Endothelial cell of umbilical vein (primary cell): Measurements from ENCODE around the gene TMPRSS15. TPM values are rescaled to one million over a fixed set of nuclear protein-coding genes. Genes with fewer than 3 reads are reported as not detected.

ENCODE experiments used
- BruUV-seq: library from RNA; stranded (reverse); fragments of 400-500 nt; replicated peaks from 2 replicates; lab custom pipeline; 2021; lab: Mats Ljungman, UMichigan
- CTCF ChIA-PET: fragments of 300-600, 350-600 bp; sonication (Branson Sonifier 250); formaldehyde crosslinking; loops from one replicate; lab custom pipeline; 2021; ENCODE audit warnings: antibody characterized with exemption, inconsistent platforms; lab: Charles Lee
- POLR2A ChIA-PET: fragments of 300-600, 350-600 bp; sonication (Branson Sonifier 250); formaldehyde crosslinking; loops from one replicate; lab custom pipeline; 2021; ENCODE audit warnings: antibody characterized with exemption, inconsistent platforms; lab: Charles Lee
- DNase-seq: peaks from one replicate; pipeline ENCODE4 v3.0.0-alpha.2; 2011; ENCODE audit warnings: low read depth, low spot score
- FAIRE-seq: peaks from 2 replicates; lab custom pipeline; 2011; peaks lifted over from hg19 to GRCh38; lab: Jason Lieb, UNC
- H2AFZ ChIP-seq: 2 replicates; pipeline ENCODE4 v1.6.0; 2012; ENCODE audit warnings: low read depth, low read length, control low read depth, inconsistent platforms
- H3K27ac ChIP-seq: 2 replicates; pipeline ENCODE4 v1.5.1; 2011; ENCODE audit warnings: low read depth, mild to moderate bottlenecking, control low read depth, low read length, moderate library complexity; ENCODE audit not compliant: insufficient read depth
- H3K27me3 ChIP-seq, 2 experiments: 2 replicates each; pipeline versions ENCODE4 v1.6.0 to v1.6.1; 2011; ENCODE audit warnings: low read length in 2 of 2, mixed read lengths in 1 of 2; ENCODE audit not compliant: control insufficient read depth in 2 of 2, insufficient read depth in 2 of 2
- H3K36me3 ChIP-seq, 2 experiments: 2 replicates in 1 of 2; 3 replicates in 1 of 2; pipeline ENCODE4 v1.5.1; 2011; ENCODE audit warnings: low read length in 2 of 2, mild to moderate bottlenecking in 1 of 2, moderate library complexity in 1 of 2; ENCODE audit not compliant: control insufficient read depth in 2 of 2, insufficient read depth in 2 of 2; ENCODE audit errors: extremely low read depth in 1 of 2
- H3K4me1 ChIP-seq: 3 replicates; pipeline ENCODE4 v1.5.1; 2011; ENCODE audit warnings: mild to moderate bottlenecking, low read length; ENCODE audit not compliant: control insufficient read depth, insufficient read depth; ENCODE audit errors: extremely low read depth
- H3K4me2 ChIP-seq: 2 replicates; pipeline ENCODE4 v1.6.1; 2011; ENCODE audit warnings: low read length, control low read depth, mixed read lengths; ENCODE audit not compliant: insufficient read depth
- H3K4me3 ChIP-seq, 3 experiments: fragments of 200-600 bp in 1 of 3; sonication (generic), shearing (Covaris generic) in 1 of 3; replicated peaks in 1 of 3; 2 replicates each; pipeline ENCODE4 v1.5.1; 2011 to 2016; ENCODE audit warnings: control low read depth in 3 of 3, low read length in 3 of 3, mild to moderate bottlenecking in 2 of 3, inconsistent platforms in 1 of 3, low read depth in 1 of 3, moderate library complexity in 1 of 3; ENCODE audit not compliant: insufficient read depth in 1 of 3
- H3K79me2 ChIP-seq: 2 replicates; pipeline ENCODE4 v1.6.0; 2012; ENCODE audit warnings: low read length, inconsistent platforms; ENCODE audit not compliant: control insufficient read depth, insufficient read depth
- H3K9ac ChIP-seq: replicated peaks from 2 replicates; pipeline ENCODE3; 2011; ENCODE audit warnings: low read length, control low read depth; ENCODE audit not compliant: insufficient read depth; ENCODE audit errors: extremely low read depth
- H3K9me1 ChIP-seq: replicated peaks from 3 replicates; pipeline ENCODE4 v1.6.0; 2011; ENCODE audit warnings: mild to moderate bottlenecking, low read length; ENCODE audit not compliant: control insufficient read depth, insufficient read depth; ENCODE audit errors: extremely low read depth
- H3K9me3 ChIP-seq: replicated peaks from 2 replicates; pipeline ENCODE4 v1.5.1; 2012; ENCODE audit warnings: low read length, inconsistent platforms; ENCODE audit not compliant: control insufficient read depth, insufficient read depth
- H4K20me1 ChIP-seq: replicated peaks from 2 replicates; pipeline ENCODE3; 2011; ENCODE audit warnings: mild to moderate bottlenecking, low read length; ENCODE audit not compliant: control insufficient read depth, insufficient read depth; ENCODE audit errors: extremely low read depth
- EZH2 ChIP-seq: IDR thresholded peaks from 2 replicates; pipeline ENCODE4 v1.6.1; 2012; ENCODE audit warnings: borderline replicate concordance, low read depth, mild to moderate bottlenecking, moderate library complexity, low read length, inconsistent platforms; ENCODE audit not compliant: severe bottlenecking
- FOS ChIP-seq: IDR thresholded peaks from 2 replicates; pipeline ENCODE4 v1.6.1; 2011; ENCODE audit warnings: mild to moderate bottlenecking, low read length, moderate library complexity, borderline replicate concordance; ENCODE audit not compliant: insufficient read depth
- GATA2 ChIP-seq: IDR thresholded peaks from 2 replicates; pipeline ENCODE4 v1.7.0; 2011; ENCODE audit warnings: low read depth, mild to moderate bottlenecking, moderate library complexity, mixed read lengths, low read length; ENCODE audit not compliant: insufficient read length, insufficient read depth
- JUN ChIP-seq: IDR thresholded peaks from 2 replicates; pipeline ENCODE4 v1.6.1; 2011; ENCODE audit warnings: borderline replicate concordance, low read depth; ENCODE audit not compliant: insufficient read length, insufficient read depth
- MYC ChIP-seq: IDR thresholded peaks from one replicate; pipeline ENCODE4 v1.6.1; 2011; ENCODE audit warnings: mild to moderate bottlenecking, low read depth, low read length
- POLR2A ChIP-seq: IDR thresholded peaks from 2 replicates; pipeline ENCODE4 v1.6.1; 2012; ENCODE audit warnings: low read depth, mild to moderate bottlenecking, control low read depth, low read length
- POLR2AphosphoS5 ChIP-seq: IDR thresholded peaks from 2 replicates; pipeline ENCODE4 v1.6.1; 2012; ENCODE audit warnings: low read depth, mild to moderate bottlenecking, control low read depth, low read length, moderate library complexity; ENCODE audit not compliant: insufficient read depth
- dilution Hi-C: fragments of 300-500 bp; cut with MboI; formaldehyde crosslinking; loops from one replicate; pipeline ENCODE4 v1.15.0; 2019; ENCODE audit warnings: low sequenced_read_pairs; ENCODE audit not compliant: extremely low pct_ligation_motif_present
- intact Hi-C: fragments of 100-400 bp; cut with micrococcal nuclease; formaldehyde crosslinking; loops from one replicate; pipeline ENCODE4 v1.10.0; 2022
- polyA plus RNA-seq, 4 experiments: library from polyadenylated mRNA; depleted of rRNA in 3 of 4; stranded (reverse) in 3 of 4; unstranded in 1 of 4; fragments of >200 nt; gene quantifications; 2 replicates each; pipeline versions ENCODE4 v1.2.1 to v1.2.3, GENCODE V29; 2011 to 2012; ENCODE audit warnings: missing spikeins in 1 of 4
- total RNA-seq: library from RNA; stranded (reverse); gene quantifications from 2 replicates; pipeline ENCODE4 v1.2.3, GENCODE V29; 2021
- TF ChIP-seq, protein P1 (sequence below): IDR thresholded peaks from 2 replicates; pipeline ENCODE4 v1.6.1; 2011; ENCODE audit not compliant: insufficient read depth, insufficient read length
- TF ChIP-seq, protein P2 (sequence below), 2 donors: IDR thresholded peaks; 1 replicate in 1 of 2; 2 replicates in 1 of 2; pipeline ENCODE4 v1.5.1; 2011; ENCODE audit warnings: low read length in 2 of 2, mild to moderate bottlenecking in 2 of 2, moderate library complexity in 2 of 2, control low read depth in 1 of 2, inconsistent platforms in 1 of 2, low read depth in 1 of 2; ENCODE audit not compliant: insufficient read depth in 1 of 2; ENCODE audit errors: extremely low read depth in 1 of 2

TMPRSS15 gene
- total and polyA plus RNA-seq, 2 donors (not counting 3 experiments of a cell fraction or from before 2014, with no cell fraction given): not detected

DNA sequence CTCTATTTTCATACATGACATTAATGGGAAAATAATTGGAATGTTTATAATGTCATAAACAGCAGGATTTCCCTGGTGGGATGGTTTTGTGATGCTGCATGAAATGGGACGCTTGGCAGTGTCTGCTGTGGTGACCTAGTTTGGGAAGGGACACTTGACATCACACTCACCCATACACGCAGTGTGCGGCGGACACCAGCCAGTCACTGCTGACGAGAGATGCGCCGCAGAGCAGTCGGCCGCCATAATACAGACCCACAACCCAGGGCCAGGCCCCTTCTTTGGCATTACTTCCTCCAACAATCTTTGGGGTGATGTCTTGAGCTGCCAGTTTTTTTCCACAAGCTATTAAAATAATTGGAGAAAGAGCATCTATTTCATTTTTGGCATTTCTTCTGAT, 109.5 kb downstream of the TMPRSS15 start:
- DNase-seq (no peak), FAIRE-seq (no peak)
- Histone ChIP-seq H3K4me3 (no peak overlapping the region), H3K27me3 (no peaks in the 10 kb centered on the region), H2AFZ (no peak overlapping the region), H3K9ac (no peak overlapping the region), H3K4me2 (no peak overlapping the region), H4K20me1 (no peaks in the 10 kb centered on the region), H3K27ac (no peak overlapping the region), H3K9me3 (no peaks in the 10 kb centered on the region), H3K79me2 (no peaks in the 10 kb centered on the region), H3K9me1 (no peaks in the 10 kb centered on the region), H3K4me1 (no peaks in the 10 kb centered on the region), H3K36me3 (no peaks in the 10 kb centered on the region)
- TF ChIP-seq EZH2: no peak
- ChIA-PET POLR2A (no interaction called here), CTCF (interaction anchor here (2.3 kb wide), 1 partner anchor 253 kb away, joined by 9 read pairs; no protein-coding TSS in a partner anchor)
- dilution Hi-C loops (no loop called here), intact Hi-C loops (loop anchor here (2.0 kb wide), 1 partner anchor 253 kb away; no protein-coding TSS in a partner anchor)
- BruUV-seq: no TSS peak

DNA sequence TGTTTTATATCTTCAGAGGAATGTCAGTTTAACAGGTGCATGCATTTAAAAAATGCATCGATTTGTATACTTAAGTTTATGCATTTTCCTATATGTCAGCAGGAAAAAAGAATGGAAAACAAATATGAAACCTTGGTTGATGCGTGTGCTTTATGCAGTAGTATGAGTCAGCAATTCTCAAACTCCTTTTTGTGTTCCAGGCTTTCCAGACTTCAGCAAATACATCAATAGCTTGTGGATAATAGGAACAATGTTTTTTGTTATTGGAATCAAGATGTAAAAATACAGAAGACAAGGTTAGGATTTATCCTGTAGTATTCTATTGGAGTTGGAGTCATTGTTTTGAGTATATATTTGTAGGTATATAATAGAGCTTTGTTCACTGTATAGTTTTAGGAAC, 113.7 kb downstream of the TMPRSS15 start:
- Histone ChIP-seq H3K9ac (no peak overlapping the region), H3K4me1 (no peaks in the 10 kb centered on the region), H3K9me1 (no peaks in the 10 kb centered on the region), H3K27me3 (no peaks in the 10 kb centered on the region), H4K20me1 (no peaks in the 10 kb centered on the region), H3K79me2 (no peaks in the 10 kb centered on the region), H3K27ac (no peak overlapping the region), H3K36me3 (no peaks in the 10 kb centered on the region), H3K9me3 (no peaks in the 10 kb centered on the region), H3K4me3 (no peak overlapping the region), H3K4me2 (no peak overlapping the region), H2AFZ (no peak overlapping the region)
- BruUV-seq: no TSS peak
- FAIRE-seq (no peak), DNase-seq (no peak)
- TF ChIP-seq MYC (no peak), JUN (no peak), GATA2 (no peak), POLR2A (no peak), POLR2AphosphoS5 (no peak), EZH2 (no peak), FOS (no peak)
- TF ChIP-seq, protein P1, sequence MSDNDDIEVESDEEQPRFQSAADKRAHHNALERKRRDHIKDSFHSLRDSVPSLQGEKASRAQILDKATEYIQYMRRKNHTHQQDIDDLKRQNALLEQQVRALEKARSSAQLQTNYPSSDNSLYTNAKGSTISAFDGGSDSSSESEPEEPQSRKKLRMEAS: no peak
- TF ChIP-seq, protein P2, sequence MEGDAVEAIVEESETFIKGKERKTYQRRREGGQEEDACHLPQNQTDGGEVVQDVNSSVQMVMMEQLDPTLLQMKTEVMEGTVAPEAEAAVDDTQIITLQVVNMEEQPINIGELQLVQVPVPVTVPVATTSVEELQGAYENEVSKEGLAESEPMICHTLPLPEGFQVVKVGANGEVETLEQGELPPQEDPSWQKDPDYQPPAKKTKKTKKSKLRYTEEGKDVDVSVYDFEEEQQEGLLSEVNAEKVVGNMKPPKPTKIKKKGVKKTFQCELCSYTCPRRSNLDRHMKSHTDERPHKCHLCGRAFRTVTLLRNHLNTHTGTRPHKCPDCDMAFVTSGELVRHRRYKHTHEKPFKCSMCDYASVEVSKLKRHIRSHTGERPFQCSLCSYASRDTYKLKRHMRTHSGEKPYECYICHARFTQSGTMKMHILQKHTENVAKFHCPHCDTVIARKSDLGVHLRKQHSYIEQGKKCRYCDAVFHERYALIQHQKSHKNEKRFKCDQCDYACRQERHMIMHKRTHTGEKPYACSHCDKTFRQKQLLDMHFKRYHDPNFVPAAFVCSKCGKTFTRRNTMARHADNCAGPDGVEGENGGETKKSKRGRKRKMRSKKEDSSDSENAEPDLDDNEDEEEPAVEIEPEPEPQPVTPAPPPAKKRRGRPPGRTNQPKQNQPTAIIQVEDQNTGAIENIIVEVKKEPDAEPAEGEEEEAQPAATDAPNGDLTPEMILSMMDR (IDR thresholded peaks at IDR 0.05; ENCODE audit: extremely low read depth in 1 of 2, insufficient read depth in 1 of 2, low read depth in 1 of 2, low read length in 2 of 2): no peak
- dilution Hi-C loops (no loop called here), intact Hi-C loops (no loop called here)
- ChIA-PET POLR2A (no interaction called here), CTCF (interaction anchor here (1.8 kb wide), 1 partner anchor 249 kb away, joined by 4 read pairs; no protein-coding TSS in a partner anchor)
